GM10847 (cell line): ENCODE results near the gene GNPDA2.

Experiments
- POLR2A ChIP-seq: IDR thresholded peaks from 2 replicates; pipeline ENCODE4 v1.6.1; 2011; ENCODE audit not compliant: insufficient read length; ENCODE audit errors: extremely low read depth

The GNPDA2 gene

DNA sequence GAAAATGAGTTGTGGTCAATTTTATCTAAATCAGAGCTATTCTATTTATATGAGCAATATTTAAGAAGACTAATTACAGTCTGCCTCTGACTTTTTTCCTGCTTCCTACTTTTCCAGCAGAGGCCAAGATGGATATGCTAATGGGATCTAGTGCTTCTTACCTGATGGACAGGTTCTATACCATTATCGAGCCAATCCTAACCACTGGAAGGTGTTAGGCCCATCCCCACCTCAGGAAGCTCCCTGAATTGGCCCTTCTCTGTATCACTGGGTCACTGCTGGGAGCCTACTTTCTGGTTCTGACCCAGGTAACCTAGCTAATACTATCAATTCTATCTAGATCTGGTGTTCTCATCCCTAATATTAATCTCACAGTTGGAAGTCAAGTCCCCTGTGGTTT, 74.4 kb downstream of the GNPDA2 start:
- no peak for TF ChIP-seq POLR2A
